GM21723 (cell line): Measurements from ENCODE around the gene EVL.

ENCODE experiments used
- ATAC-seq: cut with Tn5 transposase; IDR thresholded peaks from one replicate; pipeline ENCODE4 v1.9.1; 2021; ENCODE audit warnings: mild to moderate bottlenecking, moderate library complexity; ENCODE audit not compliant: unreplicated experiment

EVL gene

DNA sequence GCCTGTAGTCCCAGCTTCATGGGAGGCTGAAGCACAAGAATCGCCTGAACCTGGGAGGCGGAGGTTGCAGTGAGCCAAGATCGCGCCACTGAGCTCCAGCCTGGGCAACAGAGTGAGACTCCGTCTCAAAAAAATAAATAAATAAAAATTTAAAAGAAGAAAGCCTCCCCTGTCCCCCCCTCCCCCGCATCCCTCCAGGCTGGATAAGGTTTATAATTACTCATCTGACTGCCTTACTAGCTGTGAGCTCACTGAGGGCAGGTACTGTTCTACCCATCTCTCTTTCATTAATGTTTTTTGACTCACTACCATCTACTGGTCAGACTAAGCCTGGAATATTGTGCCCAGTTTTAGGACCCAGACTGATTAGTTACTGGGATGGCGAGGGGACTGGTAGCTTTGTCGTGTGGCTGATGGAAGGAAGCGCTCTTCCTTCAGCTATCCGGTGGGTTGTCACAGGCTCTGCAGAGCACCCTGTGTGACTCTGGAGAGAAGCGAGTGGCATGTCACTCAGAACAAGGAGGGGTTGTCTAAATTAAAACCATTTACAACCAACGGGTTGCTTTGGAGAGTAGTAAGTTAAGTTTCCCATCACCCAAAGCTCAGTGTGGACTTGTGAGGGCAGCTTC is 16.9 kb downstream of the EVL start:
- ATAC-seq: no peak

DNA sequence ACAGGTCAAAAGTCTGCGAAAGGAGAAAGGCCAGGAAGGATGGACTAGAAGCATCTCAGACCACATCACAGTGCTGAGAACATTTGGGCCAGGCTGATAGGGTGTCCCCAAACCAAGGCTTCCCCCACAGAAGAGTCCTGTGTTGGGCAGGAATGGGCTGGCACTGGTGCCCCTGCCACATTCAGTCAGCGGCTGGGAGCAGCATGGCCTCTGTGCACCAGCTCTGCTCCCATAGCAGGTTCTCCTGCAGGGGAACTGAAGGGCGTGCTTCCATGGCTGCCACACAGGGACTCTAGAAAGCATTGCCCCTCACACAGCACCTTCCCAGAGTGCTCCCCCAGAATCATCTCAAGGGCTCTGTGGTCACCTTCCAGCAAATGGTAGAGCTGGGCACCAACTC is 17.5 kb downstream of the EVL start:
- ATAC-seq: no peak

GRCh38 chr14:100083706-100084105 is 18.5 kb downstream of the EVL start:
- ATAC-seq: no peak

GRCh38 chr14:100084591-100084990 is 19.4 kb downstream of the EVL start:
- ATAC-seq: no peak

- no peak for ATAC-seq
These were observed 20.2 kb downstream of the EVL start for GRCh38 chr14:100085462-100085861.

- ATAC-seq: no peak
These were observed 21.1 kb downstream of the EVL start for GRCh38 chr14:100086361-100086760.

DNA sequence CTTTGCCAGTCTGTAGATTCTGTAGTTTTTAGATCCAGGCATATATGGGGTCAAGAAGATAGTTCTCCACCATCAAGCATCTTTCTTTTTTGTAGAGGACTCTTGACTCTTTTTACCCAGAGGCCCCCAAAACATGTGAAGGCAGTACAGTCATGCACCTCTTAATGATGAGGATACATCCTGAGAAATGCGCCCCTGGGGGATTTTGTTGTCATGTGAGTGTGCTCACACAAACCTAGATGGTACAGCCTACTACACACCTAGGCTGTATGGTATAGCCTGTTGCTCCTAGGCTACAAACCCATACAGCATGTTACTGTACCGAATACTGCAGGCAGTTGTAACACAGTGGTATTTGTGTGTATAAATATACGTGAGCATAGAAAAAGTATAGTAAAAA is 23.0 kb downstream of the EVL start:
- ATAC-seq: no peak

GRCh38 chr14:100091386-100091785 is 26.2 kb downstream of the EVL start:
- no peak for ATAC-seq

DNA sequence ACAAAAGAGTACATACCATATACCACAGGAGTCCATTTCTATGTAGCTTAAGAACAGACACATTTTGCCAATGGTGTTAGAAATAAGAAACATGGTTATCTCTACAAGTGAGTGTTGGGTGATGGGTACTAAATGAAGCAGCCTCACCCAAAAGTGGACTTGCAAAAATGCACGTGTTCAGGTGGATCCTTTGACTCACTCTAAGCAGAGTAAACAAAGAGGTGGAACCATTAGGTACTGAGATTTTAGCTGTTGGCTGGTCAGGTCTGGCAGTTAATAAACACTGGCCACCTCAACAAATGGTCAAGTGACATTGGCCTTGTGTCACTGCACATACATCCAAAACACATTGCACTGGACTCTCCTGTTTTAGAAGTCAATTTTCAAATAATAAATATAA is 27.6 kb downstream of the EVL start:
- no peak for ATAC-seq

- ATAC-seq: no peak
These were observed 28.1 kb downstream of the EVL start for GRCh38 chr14:100093319-100093718.

DNA sequence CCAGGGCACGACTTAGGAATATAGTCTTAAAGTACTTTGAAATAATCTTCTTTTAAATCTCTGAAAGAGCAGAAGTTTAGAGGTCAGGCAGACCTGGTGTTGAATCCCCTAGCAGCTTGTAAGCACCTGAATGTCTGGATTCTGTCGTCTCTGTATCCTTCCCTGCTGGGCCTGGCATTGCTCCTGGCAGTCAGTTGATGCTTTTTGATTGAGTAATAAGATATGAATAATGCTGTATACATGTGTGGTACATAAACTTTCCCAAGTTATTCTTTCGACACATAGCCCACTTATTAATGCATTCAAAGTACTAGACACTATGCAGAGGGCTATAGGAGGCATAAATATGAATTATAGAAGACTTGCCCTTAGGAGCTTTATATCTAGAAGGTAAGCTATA is 31.4 kb downstream of the EVL start:
- no peak for ATAC-seq

DNA sequence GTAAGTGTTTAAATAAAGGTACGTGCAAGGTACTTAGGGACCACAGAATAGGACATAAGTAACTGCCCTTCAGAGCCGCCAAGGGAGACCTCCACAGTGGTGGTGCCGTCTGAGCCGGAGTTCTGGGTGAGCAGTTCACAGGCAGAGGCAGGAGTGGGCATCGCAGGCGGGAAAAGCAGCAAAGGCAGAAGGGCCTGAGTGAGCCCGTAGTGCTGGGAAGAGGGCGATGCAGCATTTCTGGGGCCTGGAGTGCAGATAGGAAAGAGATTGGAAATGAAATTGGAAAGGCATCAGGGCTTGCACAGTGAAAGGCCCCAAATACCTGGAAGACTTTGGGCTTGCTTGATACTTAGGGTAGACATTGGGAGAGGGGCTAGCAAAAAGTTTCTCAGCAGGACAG is 32.9 kb downstream of the EVL start:
- no peak for ATAC-seq

DNA sequence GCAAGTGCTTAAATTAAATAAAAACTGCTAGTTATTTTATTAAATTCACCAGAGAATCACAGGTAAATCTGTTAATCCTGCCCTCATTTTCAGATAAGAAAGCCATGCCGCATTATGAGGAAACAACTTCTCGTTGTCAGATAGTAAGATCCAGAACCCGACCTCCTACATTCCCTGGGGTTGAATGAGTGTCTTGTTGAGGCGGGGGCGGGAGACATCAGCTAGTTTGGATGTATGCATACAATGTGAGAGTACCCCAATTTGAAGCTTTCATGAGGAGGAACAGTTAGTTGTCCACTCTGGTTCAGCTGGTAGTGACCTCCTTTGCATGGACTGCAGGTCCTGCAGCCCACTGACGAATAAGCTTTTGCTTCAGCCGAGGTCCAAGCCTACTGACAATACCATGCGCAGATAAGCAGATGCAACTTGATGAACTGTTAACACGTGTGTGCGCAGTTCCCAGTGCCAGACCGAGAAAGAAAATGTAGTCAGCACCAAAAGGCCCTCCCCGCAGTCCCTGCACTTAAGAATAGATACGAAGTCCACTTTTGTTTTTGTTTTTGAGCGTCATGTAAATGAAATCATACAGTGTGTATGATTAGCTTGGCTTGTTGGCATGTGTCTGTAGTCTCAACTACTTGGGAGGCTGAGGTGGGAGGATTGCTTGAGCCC is 34.9 kb downstream of the EVL start:
- ATAC-seq: no peak

- no peak for ATAC-seq
These were observed 37.0 kb downstream of the EVL start for GRCh38 chr14:100102156-100102785.

- no peak for ATAC-seq
These were observed 38.2 kb downstream of the EVL start for GRCh38 chr14:100103250-100104005.

GRCh38 chr14:100104006-100104352 is 38.8 kb downstream of the EVL start:
- no peak for ATAC-seq

DNA sequence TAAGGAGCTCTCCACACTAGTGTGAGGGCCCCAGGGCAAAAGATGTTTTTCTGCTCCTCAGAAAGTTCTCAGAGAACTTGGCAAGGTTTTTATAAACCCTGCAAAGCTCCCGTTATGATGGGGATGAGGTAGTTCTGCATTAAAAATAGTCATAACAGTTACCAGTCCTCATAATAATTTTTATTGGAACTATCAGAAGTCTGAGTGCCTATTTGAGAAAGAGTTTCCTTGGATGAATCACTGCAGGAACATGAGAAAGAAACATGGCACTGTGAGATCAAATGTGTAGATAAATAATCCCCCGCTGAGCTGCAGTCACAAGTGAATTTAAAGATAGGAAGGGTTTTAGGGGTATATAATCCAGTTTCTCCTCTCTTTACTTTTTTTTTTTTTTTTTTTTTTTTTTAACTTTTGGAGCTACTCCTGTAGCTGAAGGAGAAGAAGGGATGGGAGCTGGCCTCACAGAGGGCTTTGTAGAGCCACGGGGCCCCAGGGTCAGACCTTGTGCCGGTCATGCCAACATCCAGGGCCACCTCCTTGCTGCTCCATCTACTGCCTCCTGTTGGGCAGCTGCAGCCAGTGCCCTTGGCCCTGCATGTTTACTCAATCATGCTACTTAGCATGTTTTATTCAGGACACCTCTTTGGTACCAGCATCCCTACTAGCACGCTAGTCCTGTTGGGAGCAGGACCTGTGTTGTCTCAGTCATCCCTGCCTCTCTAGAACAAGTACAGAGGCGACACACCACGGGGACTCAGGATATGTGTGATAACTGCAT is 39.5 kb downstream of the EVL start:
- no peak for ATAC-seq

DNA sequence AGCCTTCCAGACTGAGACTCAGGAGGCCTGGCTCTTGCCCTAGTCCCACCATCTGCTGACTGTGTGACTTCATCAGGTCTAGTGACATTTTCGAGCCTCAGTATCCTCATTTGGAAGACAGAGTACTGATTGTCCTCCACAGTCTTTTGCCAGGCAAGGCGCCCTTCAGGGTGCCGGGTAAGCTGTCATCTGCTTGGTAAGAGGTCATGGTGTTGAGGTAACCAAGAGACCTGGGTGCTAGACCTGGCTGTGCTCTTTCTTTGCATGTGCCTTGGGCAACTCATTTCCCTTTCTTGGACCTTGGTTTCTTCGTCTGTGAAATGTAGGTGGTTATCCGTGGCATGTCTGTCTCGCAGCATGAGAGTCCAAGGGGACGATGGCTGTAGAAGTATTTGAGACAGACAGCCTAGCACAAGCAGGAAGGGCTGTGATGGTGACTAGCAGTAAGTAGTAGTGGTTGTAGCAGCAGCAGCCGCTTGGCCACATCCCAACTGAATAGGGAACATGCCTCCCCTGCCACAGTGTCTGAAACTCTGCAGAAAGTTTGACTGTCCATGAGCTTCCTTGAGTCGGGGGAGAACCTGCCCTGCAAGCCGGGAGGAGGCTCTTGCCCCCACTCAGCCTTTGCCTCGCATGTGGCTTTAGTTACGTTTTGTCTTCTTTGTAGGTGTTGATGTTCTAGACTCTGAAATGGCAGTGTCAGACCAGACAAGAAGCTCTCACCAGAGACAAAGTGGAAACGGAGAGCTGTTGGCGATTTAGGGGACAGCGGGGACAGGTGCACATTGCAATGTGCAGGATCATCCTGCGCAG is 40.3 kb downstream of the EVL start:
- ATAC-seq: no peak

DNA sequence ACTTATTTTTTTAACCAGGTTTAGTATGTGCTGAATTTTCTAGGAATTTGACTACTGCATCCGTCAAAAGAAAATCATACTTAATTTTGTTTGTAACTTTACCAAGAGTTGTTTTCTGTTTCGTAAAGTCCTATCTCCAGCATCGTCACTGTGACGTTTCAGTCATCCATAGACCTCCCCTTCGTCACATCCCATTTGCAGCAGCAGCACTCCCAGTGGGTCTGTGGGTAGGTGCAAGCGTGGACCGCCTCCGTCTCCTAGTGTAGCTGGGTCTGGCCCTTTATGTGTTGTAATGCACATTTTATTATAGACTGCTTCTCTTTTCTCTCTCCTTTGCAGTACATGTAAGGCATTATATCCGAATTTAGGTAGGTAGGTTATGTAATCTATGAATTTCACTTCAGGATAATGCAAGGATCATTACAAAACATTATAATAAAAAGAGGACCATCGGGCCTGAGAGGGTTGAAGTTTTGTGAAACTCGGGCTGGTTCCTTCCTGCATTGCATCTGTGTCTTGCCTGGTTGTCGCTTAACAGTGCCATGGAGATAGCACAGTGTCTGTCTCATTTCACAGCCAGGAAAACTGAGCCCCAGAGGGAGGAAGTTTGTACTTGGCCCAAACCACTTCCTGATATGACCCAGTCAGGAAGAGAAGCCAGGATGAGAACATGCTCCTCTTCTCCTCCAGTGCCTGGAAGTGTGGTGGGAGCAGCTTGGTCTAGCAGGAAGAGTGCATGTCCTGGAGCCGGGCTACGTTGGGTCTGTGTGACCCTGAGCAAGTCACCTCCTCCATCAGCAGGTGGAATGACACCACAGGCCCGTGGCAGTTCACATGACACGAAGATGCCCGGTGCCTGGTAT is 41.3 kb downstream of the EVL start:
- no peak for ATAC-seq
